Skeletal muscle satellite cell (primary cell): ENCODE measurements around the gene VIPAS39.
"Not testable (repeated sequence)": the region's sequence is repeated elsewhere in the genome, so short reads cannot be mapped to it uniquely, and the experiment has no call there.

ENCODE experiments used
- H3K27me3 ChIP-seq: 2 replicates; pipeline ENCODE4 v1.7.0; 2013; ENCODE audit warnings: low read length; ENCODE audit not compliant: control insufficient read depth, insufficient read depth
- H3K36me3 ChIP-seq: 2 replicates; pipeline ENCODE4 v1.7.0; 2013; ENCODE audit warnings: mild to moderate bottlenecking, control low read depth, low read length; ENCODE audit not compliant: insufficient read depth
- H3K4me1 ChIP-seq: 2 replicates; pipeline ENCODE4 v1.7.0; 2013; ENCODE audit warnings: low read length; ENCODE audit not compliant: control insufficient read depth, insufficient read depth
- H3K4me2 ChIP-seq: 2 replicates; pipeline ENCODE4 v1.7.0; 2013; ENCODE audit warnings: mild to moderate bottlenecking, low read length
- H3K4me3 ChIP-seq: 2 replicates; pipeline ENCODE4 v1.7.0; 2013; ENCODE audit warnings: low read length
- H3K9ac ChIP-seq: 2 replicates; pipeline ENCODE4 v1.7.0; 2013; ENCODE audit warnings: mild to moderate bottlenecking, low read depth, low read length, moderate library complexity
- H3K9me3 ChIP-seq: replicated peaks from 2 replicates; pipeline ENCODE4 v1.7.0; 2013; ENCODE audit warnings: mild to moderate bottlenecking, control low read depth, low read length

Gene VIPAS39

GRCh38 chr14:77424862-77425261, 32.5 kb downstream of the VIPAS39 start:
- Histone ChIP-seq H3K9ac (no peak overlapping the region), H3K9me3 (no peaks in the 10 kb centered on the region), H3K27me3 (no peaks in the 10 kb centered on the region), H3K4me1 (peaks cover 9% of the 10 kb centered on the region), H3K36me3 (peaks cover 61% of the 10 kb centered on the region), H3K4me3 (no peak overlapping the region), H3K4me2 (no peak overlapping the region)

- peaks cover 9% of the 10 kb centered on the region for H3K4me1 ChIP-seq
- no peaks in the 10 kb centered on the region for H3K9me3 ChIP-seq
- peaks cover 47% of the 10 kb centered on the region for H3K36me3 ChIP-seq
- no peak within 1 kb of the TSS for H3K4me3 ChIP-seq
- no peaks in the 10 kb centered on the region for H3K27me3 ChIP-seq
- no peak within 1 kb of the TSS for H3K4me2 ChIP-seq
- H3K9ac ChIP-seq, result no peak within 1 kb of the TSS
These were observed 34.0 kb downstream of the VIPAS39 start, which contains the start of gene NOXRED1 for GRCh38 chr14:77423423-77423822. NOXRED1 (minus strand) TSS chr14:77423523; CDS start chr14:77422889, 634 bp downstream.

- no peak overlapping the region for H3K4me3 ChIP-seq
- peaks cover 9% of the 10 kb centered on the region for H3K4me1 ChIP-seq
- no peaks in the 10 kb centered on the region for H3K27me3 ChIP-seq
- H3K9me3 ChIP-seq, result no peaks in the 10 kb centered on the region
- H3K9ac ChIP-seq, result no peak overlapping the region
- peaks cover 26% of the 10 kb centered on the region for H3K36me3 ChIP-seq
- no peak overlapping the region for H3K4me2 ChIP-seq
These were observed 36.2 kb downstream of the VIPAS39 start for GRCh38 chr14:77421201-77421600.

- Histone ChIP-seq H3K9ac (no peak overlapping the region), H3K36me3 (no peaks in the 10 kb centered on the region), H3K4me2 (no peak overlapping the region), H3K4me1 (peaks cover 8% of the 10 kb centered on the region), H3K4me3 (no peak overlapping the region), H3K9me3 (no peaks in the 10 kb centered on the region), H3K27me3 (no peaks in the 10 kb centered on the region)
These were observed 40.6 kb downstream of the VIPAS39 start for GRCh38 chr14:77416836-77417235.

GRCh38 chr14:77416098-77416497, 41.3 kb downstream of the VIPAS39 start:
- not testable (repeated sequence) for H3K4me2 ChIP-seq, H3K9me3 ChIP-seq, H3K4me3 ChIP-seq, H3K27me3 ChIP-seq, H3K4me1 ChIP-seq, H3K9ac ChIP-seq, H3K36me3 ChIP-seq

GRCh38 chr14:77415403-77416030, 41.9 kb downstream of the VIPAS39 start:
- H3K27me3 ChIP-seq, H3K4me3 ChIP-seq, H3K36me3 ChIP-seq, H3K9ac ChIP-seq, H3K4me1 ChIP-seq, H3K9me3 ChIP-seq, H3K4me2 ChIP-seq: not testable (repeated sequence)

GRCh38 chr14:77409131-77409533, 48.3 kb downstream of the VIPAS39 start:
- no peaks in the 10 kb centered on the region for H3K4me1 ChIP-seq
- no peak overlapping the region for H3K4me3 ChIP-seq
- no peak overlapping the region for H3K9ac ChIP-seq
- no peaks in the 10 kb centered on the region for H3K36me3 ChIP-seq
- H3K4me2 ChIP-seq, result no peak overlapping the region
- no peaks in the 10 kb centered on the region for H3K27me3 ChIP-seq
- H3K9me3 ChIP-seq, result no peaks in the 10 kb centered on the region

GRCh38 chr14:77407158-77407557, 50.2 kb downstream of the VIPAS39 start:
- H3K4me3 ChIP-seq, result no peak overlapping the region
- H3K36me3 ChIP-seq, result no peaks in the 10 kb centered on the region
- H3K4me1 ChIP-seq, result no peaks in the 10 kb centered on the region
- H3K9ac ChIP-seq, result no peak overlapping the region
- H3K9me3 ChIP-seq, result no peaks in the 10 kb centered on the region
- H3K27me3 ChIP-seq, result no peaks in the 10 kb centered on the region
- H3K4me2 ChIP-seq, result no peak overlapping the region

- H3K4me1 ChIP-seq, result no peaks in the 10 kb centered on the region
- H3K36me3 ChIP-seq, result no peaks in the 10 kb centered on the region
- H3K27me3 ChIP-seq, result no peaks in the 10 kb centered on the region
- H3K9me3 ChIP-seq, result no peaks in the 10 kb centered on the region
- H3K4me2 ChIP-seq, result no peak overlapping the region
- no peak overlapping the region for H3K9ac ChIP-seq
- no peak overlapping the region for H3K4me3 ChIP-seq
These were observed 50.7 kb downstream of the VIPAS39 start for GRCh38 chr14:77406718-77407117.

GRCh38 chr14:77406086-77406485, 51.3 kb downstream of the VIPAS39 start:
- no peaks in the 10 kb centered on the region for H3K9me3 ChIP-seq
- no peak overlapping the region for H3K4me3 ChIP-seq
- H3K4me1 ChIP-seq, result no peaks in the 10 kb centered on the region
- H3K4me2 ChIP-seq, result no peak overlapping the region
- no peaks in the 10 kb centered on the region for H3K36me3 ChIP-seq
- no peaks in the 10 kb centered on the region for H3K27me3 ChIP-seq
- no peak overlapping the region for H3K9ac ChIP-seq

- H3K9ac ChIP-seq, result no peak overlapping the region
- H3K36me3 ChIP-seq, result no peaks in the 10 kb centered on the region
- no peaks in the 10 kb centered on the region for H3K4me1 ChIP-seq
- H3K27me3 ChIP-seq, result no peaks in the 10 kb centered on the region
- no peak overlapping the region for H3K4me2 ChIP-seq
- H3K9me3 ChIP-seq, result no peaks in the 10 kb centered on the region
- no peak overlapping the region for H3K4me3 ChIP-seq
These were observed 53.6 kb downstream of the VIPAS39 start for GRCh38 chr14:77403768-77404167.

GRCh38 chr14:77400216-77400615, 57.2 kb downstream of the VIPAS39 start:
- no peak overlapping the region for H3K4me3 ChIP-seq
- no peak overlapping the region for H3K9ac ChIP-seq
- no peaks in the 10 kb centered on the region for H3K27me3 ChIP-seq
- no peaks in the 10 kb centered on the region for H3K4me1 ChIP-seq
- H3K4me2 ChIP-seq, result no peak overlapping the region
- no peaks in the 10 kb centered on the region for H3K36me3 ChIP-seq
- H3K9me3 ChIP-seq, result no peaks in the 10 kb centered on the region
